Naive thymus-derived CD8-positive, alpha-beta T cell (primary cell): Measurements from ENCODE around the gene ZSWIM2. TPM values are rescaled to one million over a fixed set of nuclear protein-coding genes. Genes with fewer than 3 reads are reported as not detected.
"Not testable (repeated sequence)": the region's sequence is repeated elsewhere in the genome, so short reads cannot be mapped to it uniquely, and the experiment has no call there.

ENCODE experiments used
- ATAC-seq, 2 donors: fragments of 150-1000 bp; cut with Tn5 transposase in 1 of 2; sonication (Bioruptor Pico), chemical (Tn5 transposase) in 1 of 2; 1 replicate in 1 of 2; 2 replicates in 1 of 2; pipeline ENCODE4 v1.10.0; 2021; ENCODE audit warnings: mild to moderate bottlenecking in 2 of 2, moderate library complexity in 2 of 2
- POLR2A ChIA-PET: fragments of 350-600 bp; sonication (Branson Sonifier 250); formaldehyde crosslinking; loops from one replicate; lab custom pipeline; 2021; ENCODE audit warnings: antibody characterized with exemption; lab: Charles Lee
- DNase-seq, 10 donors: peaks; one replicate each; pipeline versions ENCODE4 v3.0.0 to v3.0.0-alpha.2; 2020 to 2022
- H3K27ac Mint-ChIP-seq, 10 donors: one replicate each; pipeline ENCODE4 v1.8.0; 2020 to 2022; ENCODE audit warnings: mild to moderate bottlenecking in 10 of 10, mixed read lengths in 10 of 10, moderate library complexity in 4 of 10, inconsistent platforms in 1 of 10
- H3K27me3 Mint-ChIP-seq, 5 donors: one replicate each; pipeline ENCODE4 v1.8.0; 2021 to 2022; ENCODE audit warnings: mixed read lengths in 5 of 5
- H3K36me3 Mint-ChIP-seq, 3 donors: one replicate each; pipeline ENCODE4 v1.8.0; 2020 to 2022; ENCODE audit warnings: mixed read lengths in 3 of 3, mild to moderate bottlenecking in 2 of 3, inconsistent platforms in 1 of 3
- H3K4me1 Mint-ChIP-seq, 4 donors: one replicate each; pipeline ENCODE4 v1.8.0; 2021 to 2022; ENCODE audit warnings: mixed read lengths in 4 of 4
- H3K4me3 Mint-ChIP-seq, 10 donors: one replicate each; pipeline ENCODE4 v1.8.0; 2020 to 2022; ENCODE audit warnings: mild to moderate bottlenecking in 10 of 10, mixed read lengths in 10 of 10, moderate library complexity in 6 of 10, inconsistent platforms in 1 of 10
- H3K9me3 Mint-ChIP-seq, 9 donors: one replicate each; pipeline ENCODE4 v1.8.0; 2020 to 2022; ENCODE audit warnings: mixed read lengths in 9 of 9, mild to moderate bottlenecking in 3 of 9, inconsistent platforms in 1 of 9, moderate library complexity in 1 of 9
- polyA plus RNA-seq, 3 donors: library from polyadenylated mRNA; unstranded; fragments of 300-500 nt; fragmentation: Illumina TruSeq; gene quantifications; one replicate each; pipeline ENCODE4 v1.2.3, GENCODE V29; 2021
- total RNA-seq, 8 experiments: library from RNA in 2 of 8; stranded (reverse) in 2 of 8; gene quantifications; one replicate each; pipeline ENCODE4 v1.2.3 and lab custom pipeline; 2021 to 2026

Gene ZSWIM2, protein sequence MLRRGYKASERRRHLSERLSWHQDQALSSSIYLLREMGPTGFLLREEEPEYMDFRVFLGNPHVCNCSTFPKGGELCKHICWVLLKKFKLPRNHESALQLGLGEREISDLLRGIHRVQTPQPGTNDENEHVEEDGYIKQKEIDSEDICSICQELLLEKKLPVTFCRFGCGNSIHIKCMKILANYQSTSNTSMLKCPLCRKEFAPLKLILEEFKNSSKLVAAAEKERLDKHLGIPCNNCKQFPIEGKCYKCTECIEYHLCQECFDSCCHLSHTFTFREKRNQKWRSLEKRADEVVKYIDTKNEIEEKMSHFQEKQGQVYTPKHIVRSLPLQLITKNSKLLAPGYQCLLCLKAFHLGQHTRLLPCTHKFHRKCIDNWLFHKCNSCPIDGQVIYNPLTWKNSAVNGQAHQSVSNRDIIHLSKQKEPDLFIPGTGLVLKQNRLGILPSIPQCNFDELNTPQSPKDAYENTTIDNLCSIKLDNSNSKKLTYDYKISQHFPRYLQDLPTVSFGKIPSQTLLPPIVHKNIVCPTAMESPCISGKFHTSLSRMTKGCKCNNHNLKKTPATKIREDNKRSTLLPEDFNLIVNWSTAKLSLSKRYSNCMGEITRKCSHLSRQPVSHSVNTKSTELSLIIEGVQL
- not detected for total RNA-seq
- not detected for polyA plus RNA-seq
- total RNA-seq (lab: John Stamatoyannopoulos, UW): 0 reads per million in 6 experiments

DNA sequence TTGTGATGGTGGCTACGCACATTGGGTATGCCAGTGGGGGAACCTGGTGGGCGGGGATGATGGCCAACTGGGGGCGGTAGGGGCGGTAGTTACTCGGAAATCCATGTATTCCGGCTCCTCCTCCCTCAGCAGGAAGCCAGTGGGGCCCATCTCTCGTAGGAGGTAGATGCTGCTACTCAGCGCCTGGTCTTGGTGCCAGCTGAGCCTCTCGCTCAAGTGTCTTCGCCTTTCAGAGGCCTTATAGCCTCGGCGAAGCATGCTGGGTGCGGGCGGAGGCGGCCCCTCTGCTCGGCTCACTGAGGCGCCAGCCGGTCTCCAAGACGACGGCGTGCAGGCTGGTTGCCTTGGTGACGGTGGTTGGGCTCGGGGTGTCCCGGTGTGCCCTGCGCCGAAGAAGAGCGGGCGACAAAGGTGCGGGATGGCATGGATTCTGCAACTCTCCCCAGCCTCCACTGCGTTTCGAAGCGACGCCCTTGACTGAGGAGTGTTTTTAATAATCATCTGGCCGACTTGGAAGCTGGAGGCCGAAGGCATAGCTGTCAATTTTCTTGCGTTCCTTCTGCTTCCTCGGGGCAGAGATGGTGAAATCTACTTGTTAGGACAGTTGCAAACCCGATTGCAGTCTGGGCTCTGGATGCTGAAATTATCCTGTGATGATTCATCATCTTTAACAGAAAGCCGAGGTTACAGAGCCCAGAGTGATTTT lies at the start of gene ZSWIM2:
Gene ZSWIM2 (minus strand): TSS at position 298 of the 706 bp plus-strand sequence. CDS start 40 bp downstream, at position 258.
- Mint-ChIP-seq H3K27me3 (peaks cover 10 to 27% (median 17%) of the 10 kb centered on the region in 5 donors), H3K9me3 (peaks cover 0 to 24% (median 6%) of the 10 kb centered on the region in 9 donors), H3K4me1 (peaks cover 0 to 17% (median 12%) of the 10 kb centered on the region in 4 donors), H3K36me3 (no peaks in the 10 kb centered on the region), H3K4me3 (peak within 1 kb of the TSS; percentile 41 to 77 (median 62)), H3K27ac (peak within 1 kb of the TSS in 2 of 10 donors; percentile 15 to 69)
- DNase-seq: peak in 4 of 10 donors; percentile 1 to 16 (median 7)
- peak; percentile 49 to 58 for ATAC-seq
- POLR2A ChIA-PET: no interaction called here

DNA sequence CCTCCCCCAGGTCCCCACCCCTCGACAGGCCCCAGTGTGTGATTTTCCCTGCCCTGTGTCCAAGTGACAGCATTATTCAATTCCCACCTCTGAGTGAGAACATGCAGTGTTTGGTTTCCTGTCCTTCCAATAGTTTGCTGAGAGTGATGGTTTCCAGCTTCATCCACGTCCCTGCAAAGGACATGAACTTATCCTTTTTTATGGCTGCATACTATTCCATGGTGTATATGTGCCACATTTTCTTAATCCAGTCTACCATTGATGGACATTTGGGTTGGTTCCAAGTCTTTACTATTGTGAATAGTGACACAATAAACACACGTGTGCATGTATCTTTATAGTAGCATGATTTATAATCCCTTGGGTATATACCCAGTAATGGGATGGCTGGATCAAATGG lies 47.2 kb upstream of the ZSWIM2 start:
- POLR2A ChIA-PET, H3K27me3 Mint-ChIP-seq, H3K27ac Mint-ChIP-seq, ATAC-seq, H3K4me1 Mint-ChIP-seq, H3K36me3 Mint-ChIP-seq, H3K4me3 Mint-ChIP-seq, DNase-seq: not testable (repeated sequence)
- H3K9me3 Mint-ChIP-seq: peaks cover 0 to 15% (median 7%) of the 10 kb centered on the region in 9 donors

DNA sequence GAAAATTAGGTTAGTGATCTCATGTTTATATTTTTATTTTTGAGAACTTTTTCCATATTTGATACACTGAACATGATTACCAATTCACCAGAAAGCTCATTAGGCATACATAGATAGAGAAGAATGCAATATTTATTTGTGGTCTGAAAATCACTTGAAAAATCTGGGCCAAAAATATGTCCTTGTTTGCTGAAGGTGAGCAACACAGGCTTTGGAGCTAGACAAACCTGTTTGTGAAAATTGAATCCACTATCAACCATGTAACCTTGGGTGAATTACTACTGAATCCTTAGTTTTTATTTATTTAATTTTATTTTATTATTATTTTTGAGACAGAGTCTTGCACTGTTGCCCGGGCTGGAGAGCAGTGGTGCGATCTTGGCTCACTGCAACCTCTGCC lies 46.5 kb upstream of the ZSWIM2 start:
- POLR2A ChIA-PET: no interaction called here
- no peaks in the 10 kb centered on the region for H3K36me3 Mint-ChIP-seq
- no peak overlapping the region for H3K4me3 Mint-ChIP-seq
- DNase-seq: no peak
- no peak for ATAC-seq
- H3K27me3 Mint-ChIP-seq: peaks cover 0 to 9% (median 2%) of the 10 kb centered on the region in 5 donors
- peaks cover 0 to 15% (median 5%) of the 10 kb centered on the region in 9 donors for H3K9me3 Mint-ChIP-seq
- no peaks in the 10 kb centered on the region for H3K4me1 Mint-ChIP-seq
- no peak overlapping the region for H3K27ac Mint-ChIP-seq

DNA sequence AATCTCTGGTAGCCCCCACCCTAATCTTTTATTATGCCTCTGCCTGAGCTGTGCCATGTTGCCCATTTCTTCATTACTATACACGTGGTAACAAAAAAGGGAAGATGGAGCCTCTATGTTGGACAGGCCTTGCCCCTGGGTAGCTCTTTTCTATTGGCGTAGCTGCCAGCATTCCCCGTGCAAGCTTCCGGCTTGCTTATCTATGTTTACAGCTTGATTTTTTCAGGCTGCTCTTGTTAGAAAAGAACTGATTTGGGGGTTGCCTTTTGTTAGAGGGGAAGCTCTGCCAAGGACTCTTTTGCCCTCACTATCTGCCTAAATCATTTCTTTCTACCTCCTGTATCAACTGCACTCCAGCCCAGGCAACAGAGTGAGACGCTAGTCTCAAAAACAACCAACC lies 45.5 kb upstream of the ZSWIM2 start:
- no peak overlapping the region for H3K4me3 Mint-ChIP-seq
- peaks cover 0 to 12% (median 4%) of the 10 kb centered on the region in 9 donors for H3K9me3 Mint-ChIP-seq
- no peaks in the 10 kb centered on the region for H3K4me1 Mint-ChIP-seq

DNA sequence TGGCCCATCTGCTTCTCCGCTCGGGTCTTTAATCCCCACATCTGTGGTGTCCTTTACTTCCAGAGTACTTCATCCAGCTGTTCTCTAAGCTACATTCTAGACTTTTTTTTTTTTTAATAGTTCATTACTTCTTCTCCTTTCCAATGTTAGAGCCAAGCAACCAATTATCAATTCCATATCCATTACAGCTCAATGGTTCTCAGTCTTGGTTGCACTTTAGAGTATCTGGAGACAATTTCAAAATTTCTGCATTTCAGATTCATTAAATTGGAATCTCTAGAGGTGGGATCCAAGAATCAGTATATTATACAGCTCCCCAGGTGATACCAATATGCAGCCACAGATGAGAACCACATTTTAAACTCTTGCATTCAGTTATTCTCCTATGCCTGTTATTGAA lies 43.9 kb upstream of the ZSWIM2 start:
- POLR2A ChIA-PET: no interaction called here
- Mint-ChIP-seq H3K4me3 (no peak overlapping the region), H3K9me3 (peaks cover 0 to 11% (median 3%) of the 10 kb centered on the region in 9 donors), H3K27me3 (peaks cover 0 to 2% (median 0%) of the 10 kb centered on the region in 5 donors), H3K36me3 (no peaks in the 10 kb centered on the region), H3K4me1 (peaks cover 0 to 2% (median under 1%) of the 10 kb centered on the region in 4 donors), H3K27ac (no peak overlapping the region)
- ATAC-seq: no peak
- no peak for DNase-seq

More for the DNA sequence above, 45.5 kb upstream of the ZSWIM2 start:
- DNase-seq: no peak
- H3K36me3 Mint-ChIP-seq: no peaks in the 10 kb centered on the region
- H3K27me3 Mint-ChIP-seq: peaks cover 0 to 9% (median 0%) of the 10 kb centered on the region in 5 donors
- POLR2A ChIA-PET: no interaction called here
- no peak for ATAC-seq
- H3K27ac Mint-ChIP-seq: no peak overlapping the region

DNA sequence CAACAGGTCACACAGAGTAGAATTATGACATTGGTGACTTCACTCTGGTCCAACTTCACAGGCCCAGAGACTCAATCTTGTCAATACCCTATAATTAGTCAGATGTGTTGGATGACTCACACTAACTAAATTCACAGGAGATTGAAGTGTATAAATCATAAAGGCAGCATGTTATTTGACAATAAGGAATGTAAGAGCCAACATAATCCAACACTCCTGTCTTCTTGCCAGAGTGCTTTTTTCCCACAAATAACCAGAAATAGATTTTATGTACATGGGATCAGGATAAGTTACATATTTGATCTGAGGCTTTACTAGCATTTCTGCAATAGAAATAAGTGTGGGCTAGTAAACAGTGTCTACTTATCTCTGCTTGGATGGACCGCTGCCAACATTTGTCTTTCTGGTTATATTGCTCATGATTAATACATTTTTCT lies 42.2 kb upstream of the ZSWIM2 start:
- H3K27me3 Mint-ChIP-seq: peaks cover 0 to 2% (median 0%) of the 10 kb centered on the region in 5 donors
- no peaks in the 10 kb centered on the region for H3K36me3 Mint-ChIP-seq
- peaks cover 0 to 2% (median under 1%) of the 10 kb centered on the region in 4 donors for H3K4me1 Mint-ChIP-seq
- no peak overlapping the region for H3K4me3 Mint-ChIP-seq
- H3K27ac Mint-ChIP-seq: no peak overlapping the region
- H3K9me3 Mint-ChIP-seq: peaks cover 0 to 11% (median 3%) of the 10 kb centered on the region in 9 donors
- POLR2A ChIA-PET: no interaction called here
- DNase-seq: no peak
- no peak for ATAC-seq

DNA sequence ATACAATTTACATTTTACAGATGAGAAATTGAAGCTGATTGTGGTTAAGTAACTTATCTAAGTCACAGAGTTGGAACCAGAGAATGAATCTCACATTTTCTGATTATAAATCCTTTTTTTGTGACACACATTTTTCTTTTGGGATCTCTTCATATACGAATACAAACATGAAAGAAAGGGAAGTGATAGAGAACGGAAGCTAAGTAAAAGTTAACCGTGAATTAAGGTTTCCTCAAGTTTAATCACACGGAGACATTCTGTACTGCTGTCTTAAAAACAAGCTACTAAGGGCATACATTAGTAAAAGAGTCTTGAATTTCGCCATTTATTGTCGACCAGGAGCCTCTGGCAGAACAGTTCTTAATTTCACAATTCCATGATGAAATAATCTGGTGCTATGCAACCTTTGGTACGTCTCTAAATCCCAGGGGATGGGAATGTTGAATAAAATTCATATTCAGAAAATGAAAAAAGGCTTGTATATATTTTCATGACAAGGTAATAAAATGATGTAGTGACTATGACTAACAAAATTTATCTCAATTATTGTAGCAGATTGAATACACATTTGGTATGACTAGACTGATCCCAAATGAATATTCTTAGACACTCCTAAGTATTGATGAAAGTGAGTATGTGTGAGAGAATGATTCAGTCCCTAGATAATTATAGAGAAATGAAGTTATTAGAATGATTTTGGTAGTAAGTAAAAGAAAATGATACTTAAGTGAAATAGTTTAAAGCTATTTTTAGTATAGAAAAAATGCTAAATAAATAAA lies 40.3 kb upstream of the ZSWIM2 start:
- Mint-ChIP-seq H3K27ac (no peak overlapping the region), H3K4me1 (peaks cover 0 to 2% (median under 1%) of the 10 kb centered on the region in 4 donors), H3K27me3 (peaks cover 0 to 2% (median 0%) of the 10 kb centered on the region in 5 donors), H3K4me3 (no peak overlapping the region), H3K9me3 (peaks cover 0 to 11% (median 0%) of the 10 kb centered on the region in 9 donors), H3K36me3 (no peaks in the 10 kb centered on the region)
- POLR2A ChIA-PET: no interaction called here
- DNase-seq (no peak), ATAC-seq (no peak)

DNA sequence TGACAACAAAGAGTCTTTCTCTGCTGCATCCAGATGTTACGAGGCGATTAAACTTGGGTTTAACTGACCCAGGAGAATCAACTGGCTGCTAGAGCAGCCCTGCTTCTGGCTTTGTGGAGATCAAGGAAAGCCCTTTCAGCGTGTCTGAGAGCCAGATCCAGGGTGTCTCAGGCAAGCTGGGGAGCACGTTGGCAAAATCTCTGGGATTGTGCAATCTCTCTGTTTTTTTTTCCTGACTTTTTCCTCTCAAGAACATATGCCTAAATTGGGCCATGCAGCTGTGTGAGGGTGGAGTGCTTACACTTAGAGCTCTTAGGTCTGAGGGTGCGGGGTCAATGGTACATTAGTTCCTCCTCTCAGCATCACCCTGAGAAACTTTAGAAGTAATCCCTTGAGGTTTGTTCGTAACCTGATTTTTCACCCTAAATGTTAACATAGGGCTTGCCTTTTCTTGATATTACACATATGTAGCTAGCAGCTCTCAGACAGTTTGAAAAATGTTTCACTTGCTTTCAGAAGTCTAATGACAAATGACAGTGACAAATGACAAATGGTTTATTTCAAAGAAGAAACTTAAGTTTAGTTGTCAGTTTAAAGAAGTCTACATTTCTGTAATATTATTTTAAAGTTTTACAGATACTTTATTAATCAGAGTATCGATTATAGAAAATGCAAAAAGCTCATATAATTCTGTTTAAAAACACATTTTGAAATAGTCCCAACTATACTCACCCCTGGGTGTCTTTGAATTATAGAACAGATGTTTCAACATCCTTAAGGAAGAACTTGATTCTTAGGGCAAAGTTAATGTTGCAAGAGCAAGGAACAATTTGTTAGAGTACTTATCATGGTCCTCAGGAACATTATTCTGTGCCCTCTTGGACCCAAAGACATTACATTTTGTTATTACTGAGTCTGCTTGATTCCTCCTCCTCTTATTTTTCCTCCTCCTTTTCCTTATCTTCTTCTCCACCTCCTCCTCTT lies 38.4 kb upstream of the ZSWIM2 start:
- H3K4me3 Mint-ChIP-seq: no peak overlapping the region
- H3K4me1 Mint-ChIP-seq: peaks cover 0 to 2% (median under 1%) of the 10 kb centered on the region in 4 donors
- H3K36me3 Mint-ChIP-seq: peaks cover 0 to 3% (median 0%) of the 10 kb centered on the region in 3 donors
- no peak overlapping the region for H3K27ac Mint-ChIP-seq
- POLR2A ChIA-PET: no interaction called here
- peaks cover 0 to 11% (median 5%) of the 10 kb centered on the region in 9 donors for H3K9me3 Mint-ChIP-seq
- H3K27me3 Mint-ChIP-seq: peaks cover 0 to 2% (median 0%) of the 10 kb centered on the region in 5 donors
- DNase-seq (no peak), ATAC-seq (no peak)

DNA sequence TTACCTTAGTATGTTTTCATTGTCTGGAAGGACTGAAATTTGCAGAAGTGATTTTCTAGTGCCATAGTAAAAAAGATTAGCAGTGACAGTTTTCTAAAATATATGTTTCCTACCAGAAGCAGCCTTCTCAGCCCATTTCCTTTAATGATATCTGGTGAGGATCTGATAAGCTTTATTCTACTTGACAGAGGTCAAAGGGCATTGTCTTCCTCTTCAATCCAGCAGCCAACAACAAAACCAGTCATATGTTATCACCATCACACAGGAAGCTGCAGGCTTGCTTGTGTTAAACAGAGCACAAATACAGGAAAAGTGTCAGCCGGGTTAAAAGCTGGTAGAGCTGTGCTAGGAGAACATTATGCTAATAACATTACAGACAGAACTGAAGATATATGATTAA lies 35.6 kb upstream of the ZSWIM2 start:
- ATAC-seq: no peak
- POLR2A ChIA-PET: no interaction called here
- H3K27ac Mint-ChIP-seq: no peak overlapping the region

DNA sequence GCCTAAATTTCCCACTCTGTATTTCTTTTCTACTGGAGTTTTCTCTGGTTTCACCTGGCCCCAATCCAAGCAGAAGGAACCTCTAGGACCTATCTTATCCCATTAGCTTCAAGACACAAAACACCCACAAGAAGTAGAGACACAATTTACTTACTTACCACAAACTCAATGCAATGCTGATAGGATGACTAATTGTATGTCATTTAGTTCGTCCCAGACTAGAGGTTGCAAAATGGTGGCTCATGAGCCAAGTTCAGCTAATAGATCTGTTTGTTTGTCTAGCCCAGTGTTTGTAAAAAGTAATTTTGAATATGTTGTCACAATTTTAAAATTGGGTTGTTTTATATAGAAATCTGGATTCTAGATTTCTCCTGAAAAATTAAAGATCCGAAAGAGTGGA lies 34.7 kb upstream of the ZSWIM2 start:
- H3K4me3 Mint-ChIP-seq: no peak overlapping the region
- no peak for DNase-seq
- H3K4me1 Mint-ChIP-seq: no peaks in the 10 kb centered on the region
- ATAC-seq: no peak
- POLR2A ChIA-PET: no interaction called here
- H3K36me3 Mint-ChIP-seq: peaks cover 0 to 15% (median 0%) of the 10 kb centered on the region in 3 donors
- no peak overlapping the region for H3K27ac Mint-ChIP-seq
- H3K9me3 Mint-ChIP-seq: peaks cover 4 to 29% (median 16%) of the 10 kb centered on the region in 9 donors
- H3K27me3 Mint-ChIP-seq: no peaks in the 10 kb centered on the region

More for the DNA sequence above, 35.6 kb upstream of the ZSWIM2 start:
- Mint-ChIP-seq H3K4me1 (peaks cover 0 to 2% (median under 1%) of the 10 kb centered on the region in 4 donors), H3K4me3 (no peak overlapping the region), H3K27me3 (no peaks in the 10 kb centered on the region), H3K36me3 (peaks cover 0 to 15% (median 0%) of the 10 kb centered on the region in 3 donors), H3K9me3 (peaks cover 7 to 29% (median 16%) of the 10 kb centered on the region in 9 donors)
- DNase-seq: no peak

DNA sequence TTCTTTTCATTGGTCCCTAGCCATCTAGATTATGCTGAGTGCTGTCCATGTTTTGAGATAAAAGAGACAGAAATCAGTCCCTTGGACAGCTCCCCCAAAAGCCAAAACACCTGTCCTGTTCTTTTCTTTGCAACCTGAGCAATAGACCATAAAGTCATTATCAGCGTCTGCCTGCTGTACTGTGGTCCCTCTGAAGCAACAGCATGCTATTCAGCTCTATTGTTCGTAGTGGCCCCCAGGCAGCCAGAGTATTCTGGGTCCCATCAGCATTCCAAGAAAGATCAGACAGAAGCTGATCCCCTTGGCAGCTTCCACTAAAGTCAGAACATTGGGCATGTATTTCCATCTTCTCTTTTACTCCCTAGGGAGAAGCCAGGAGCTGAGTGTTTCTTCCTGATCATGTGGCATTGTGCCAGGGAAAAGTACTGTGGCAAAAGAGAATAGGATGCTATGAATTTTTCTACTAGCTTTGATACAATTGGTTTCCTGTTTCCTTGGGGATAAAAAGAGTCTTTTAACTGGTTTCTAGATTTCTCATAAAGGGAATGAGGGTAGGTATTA lies 33.6 kb upstream of the ZSWIM2 start:
- ATAC-seq: no peak
- DNase-seq: no peak
- no peaks in the 10 kb centered on the region for H3K4me1 Mint-ChIP-seq
- H3K9me3 Mint-ChIP-seq: peaks cover 4 to 33% (median 17%) of the 10 kb centered on the region in 9 donors
- no peak overlapping the region for H3K4me3 Mint-ChIP-seq
- POLR2A ChIA-PET: no interaction called here
- peaks cover 0 to 15% (median 0%) of the 10 kb centered on the region in 3 donors for H3K36me3 Mint-ChIP-seq
- H3K27ac Mint-ChIP-seq: no peak overlapping the region
- no peaks in the 10 kb centered on the region for H3K27me3 Mint-ChIP-seq
